ENCODE data around the gene CSNK1A1. TPM values are rescaled to one million over a fixed set of nuclear protein-coding genes. Genes with fewer than 3 reads are reported as not detected.

Gene CSNK1A1
- total RNA-seq, 1 donor from 2014 or later, result 198 TPM

DNA sequence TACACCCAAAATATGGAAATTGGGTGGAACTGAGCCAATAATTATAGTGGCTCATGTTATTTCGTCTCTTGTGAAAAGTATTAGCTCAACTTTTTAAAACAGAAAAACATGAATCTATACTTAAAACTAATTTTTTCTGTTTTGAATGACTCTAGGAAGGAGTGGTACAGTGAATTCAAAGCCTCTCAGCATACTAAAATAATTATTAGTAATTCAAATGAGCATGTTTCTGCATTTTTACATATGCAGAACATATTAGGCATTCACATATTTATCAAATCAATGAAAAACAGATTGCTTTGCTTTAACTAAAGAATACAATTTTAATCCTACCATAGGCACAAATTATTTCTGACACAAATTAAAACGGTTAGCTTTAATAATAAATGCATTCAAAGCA lies 54.3 kb downstream of the CSNK1A1 start:
- ATAC-seq (no peak), DNase-seq (no peak)
- intact Hi-C loops (cut with DNase I), result no loop called here
- no peaks in the 10 kb centered on the region for H3K9me3 ChIP-seq
- no peak overlapping the region for H3K4me3 ChIP-seq
- H3K27me3 ChIP-seq (ENCODE audit: low read depth), result no peaks in the 10 kb centered on the region
- no peak overlapping the region for H3K27ac ChIP-seq
- TF ChIP-seq, protein P1, sequence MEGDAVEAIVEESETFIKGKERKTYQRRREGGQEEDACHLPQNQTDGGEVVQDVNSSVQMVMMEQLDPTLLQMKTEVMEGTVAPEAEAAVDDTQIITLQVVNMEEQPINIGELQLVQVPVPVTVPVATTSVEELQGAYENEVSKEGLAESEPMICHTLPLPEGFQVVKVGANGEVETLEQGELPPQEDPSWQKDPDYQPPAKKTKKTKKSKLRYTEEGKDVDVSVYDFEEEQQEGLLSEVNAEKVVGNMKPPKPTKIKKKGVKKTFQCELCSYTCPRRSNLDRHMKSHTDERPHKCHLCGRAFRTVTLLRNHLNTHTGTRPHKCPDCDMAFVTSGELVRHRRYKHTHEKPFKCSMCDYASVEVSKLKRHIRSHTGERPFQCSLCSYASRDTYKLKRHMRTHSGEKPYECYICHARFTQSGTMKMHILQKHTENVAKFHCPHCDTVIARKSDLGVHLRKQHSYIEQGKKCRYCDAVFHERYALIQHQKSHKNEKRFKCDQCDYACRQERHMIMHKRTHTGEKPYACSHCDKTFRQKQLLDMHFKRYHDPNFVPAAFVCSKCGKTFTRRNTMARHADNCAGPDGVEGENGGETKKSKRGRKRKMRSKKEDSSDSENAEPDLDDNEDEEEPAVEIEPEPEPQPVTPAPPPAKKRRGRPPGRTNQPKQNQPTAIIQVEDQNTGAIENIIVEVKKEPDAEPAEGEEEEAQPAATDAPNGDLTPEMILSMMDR (IDR thresholded peaks at IDR 0.05), result no peak
- no peaks in the 10 kb centered on the region for H3K4me1 ChIP-seq
- peaks cover 78% of the 10 kb centered on the region for H3K36me3 ChIP-seq

DNA sequence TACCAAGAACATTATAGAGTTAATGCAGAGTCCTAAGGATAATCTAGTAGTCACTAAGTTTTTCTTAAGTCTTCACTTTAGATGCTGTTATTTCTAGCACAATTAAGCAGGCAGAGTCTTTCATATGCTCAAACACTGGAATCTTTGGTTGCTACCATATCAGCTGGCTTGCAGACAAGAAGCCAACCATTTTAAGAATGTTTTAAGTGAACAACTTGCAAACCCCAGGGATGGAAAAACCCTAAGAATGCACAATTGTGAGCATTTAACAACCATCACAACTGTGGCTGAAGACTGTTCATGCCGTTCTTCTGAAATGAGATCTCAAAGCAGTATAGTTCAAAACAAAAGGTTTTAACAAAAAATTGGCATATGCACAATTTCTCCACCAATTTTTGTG lies 55.1 kb downstream of the CSNK1A1 start:
- peaks cover 71% of the 10 kb centered on the region for H3K36me3 ChIP-seq
- H3K4me3 ChIP-seq, result no peak overlapping the region
- ATAC-seq (no peak), DNase-seq (no peak)
- intact Hi-C loops (cut with DNase I), result no loop called here
- no peaks in the 10 kb centered on the region for H3K4me1 ChIP-seq
- no peaks in the 10 kb centered on the region for H3K27me3 ChIP-seq (ENCODE audit: low read depth)
- H3K27ac ChIP-seq, result no peak overlapping the region
- TF ChIP-seq, protein P1 (IDR thresholded peaks at IDR 0.05), result no peak
- H3K9me3 ChIP-seq, result no peaks in the 10 kb centered on the region

DNA sequence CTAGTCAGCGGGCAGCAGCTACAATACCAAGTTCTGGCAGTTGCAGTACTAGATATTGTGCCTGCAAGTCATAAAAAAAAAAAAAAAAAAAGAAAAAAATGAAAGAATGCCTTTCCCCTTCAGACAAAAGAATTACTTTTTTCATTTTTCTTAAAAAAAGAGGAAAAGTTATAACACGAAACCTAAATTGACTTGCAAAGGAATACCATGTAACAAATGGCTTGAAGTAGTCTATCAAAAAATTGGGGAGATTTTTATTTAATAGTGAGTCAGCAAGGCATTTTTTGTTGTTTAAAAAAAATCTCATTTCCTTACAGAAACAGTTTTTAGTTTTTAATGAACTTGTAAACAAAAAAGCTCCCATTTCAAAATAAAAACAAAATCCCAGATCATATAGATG lies 55.6 kb downstream of the CSNK1A1 start:
- H3K36me3 ChIP-seq, result peaks cover 66% of the 10 kb centered on the region
- H3K27me3 ChIP-seq (ENCODE audit: low read depth), result no peaks in the 10 kb centered on the region
- H3K4me1 ChIP-seq, result no peaks in the 10 kb centered on the region
- intact Hi-C loops (cut with DNase I), result no loop called here
- no peaks in the 10 kb centered on the region for H3K9me3 ChIP-seq
- H3K27ac ChIP-seq, result no peak overlapping the region
- ATAC-seq, result no peak
- DNase-seq, result no peak
- H3K4me3 ChIP-seq, result no peak overlapping the region
- TF ChIP-seq, protein P1 (IDR thresholded peaks at IDR 0.05), result no peak

DNA sequence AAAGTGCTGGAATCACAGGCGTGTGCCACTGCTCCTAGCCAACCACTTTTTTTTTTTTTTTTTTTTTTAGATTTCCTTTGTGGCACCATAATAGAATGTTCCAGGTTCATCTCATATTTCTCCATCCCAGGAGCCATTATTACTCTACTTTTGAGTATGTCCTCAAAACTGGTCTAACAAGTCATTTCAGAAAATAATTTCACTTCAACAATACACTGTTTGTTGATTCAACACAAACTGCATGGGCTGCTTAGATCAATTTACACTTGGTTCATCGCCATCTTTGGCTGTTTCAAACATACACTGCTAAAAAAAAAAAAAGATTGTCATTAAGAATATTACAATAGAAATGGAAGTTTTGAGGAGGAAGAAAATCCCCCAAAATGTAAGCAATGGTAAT lies 57.9 kb downstream of the CSNK1A1 start:
- Histone ChIP-seq H3K27ac (no peak overlapping the region), H3K27me3 (ENCODE audit: low read depth) (no peaks in the 10 kb centered on the region), H3K4me3 (no peak overlapping the region), H3K36me3 (peaks cover 43% of the 10 kb centered on the region), H3K4me1 (peaks cover 23% of the 10 kb centered on the region), H3K9me3 (no peaks in the 10 kb centered on the region)
- no peak for DNase-seq
- TF ChIP-seq, protein P1 (IDR thresholded peaks at IDR 0.05), result no peak
- ATAC-seq, result peak in 1 of 2 donors; percentile 13
- intact Hi-C loops (cut with DNase I), result no loop called here

DNA sequence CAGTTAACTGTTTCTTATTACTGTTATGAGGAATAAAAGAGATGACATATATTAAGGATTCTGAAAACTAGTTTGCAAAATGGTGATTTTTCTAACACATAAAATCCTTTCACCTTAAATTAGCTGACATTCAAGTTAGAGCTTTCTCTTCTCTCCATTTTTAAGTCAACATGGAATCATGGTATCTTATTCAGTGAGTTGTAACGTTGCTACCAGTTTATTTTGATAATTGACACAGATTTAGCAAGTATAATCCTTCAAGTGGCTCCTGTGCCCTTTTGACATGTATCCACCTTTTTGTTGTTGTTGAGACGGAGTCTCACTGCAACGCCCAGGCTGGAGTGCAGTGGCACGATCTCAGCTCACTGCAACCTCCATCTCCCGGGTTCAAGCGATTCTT lies 58.5 kb downstream of the CSNK1A1 start:
- no peak for ATAC-seq
- Histone ChIP-seq H3K27me3 (ENCODE audit: low read depth) (no peaks in the 10 kb centered on the region), H3K36me3 (peaks cover 38% of the 10 kb centered on the region), H3K9me3 (no peaks in the 10 kb centered on the region), H3K27ac (no peak overlapping the region), H3K4me3 (no peak overlapping the region), H3K4me1 (peaks cover 28% of the 10 kb centered on the region)
- intact Hi-C loops (cut with DNase I), result no loop called here
- DNase-seq, result no peak
- TF ChIP-seq, protein P1 (IDR thresholded peaks at IDR 0.05), result no peak
